GM20431 (cell line): ENCODE measurements around the gene PLEKHM1.
"Not testable (repeated sequence)": the region's sequence is repeated elsewhere in the genome, so short reads cannot be mapped to it uniquely, and the experiment has no call there.

ENCODE experiments used
- in situ Hi-C: fragments of 300-500 bp; cut with MseI, MboI; formaldehyde crosslinking; loops from one replicate; pipeline ENCODE4 v1.15.0; 2020; ENCODE audit warnings: low sequenced_read_pairs; ENCODE audit not compliant: unreplicated experiment

The PLEKHM1 gene

DNA sequence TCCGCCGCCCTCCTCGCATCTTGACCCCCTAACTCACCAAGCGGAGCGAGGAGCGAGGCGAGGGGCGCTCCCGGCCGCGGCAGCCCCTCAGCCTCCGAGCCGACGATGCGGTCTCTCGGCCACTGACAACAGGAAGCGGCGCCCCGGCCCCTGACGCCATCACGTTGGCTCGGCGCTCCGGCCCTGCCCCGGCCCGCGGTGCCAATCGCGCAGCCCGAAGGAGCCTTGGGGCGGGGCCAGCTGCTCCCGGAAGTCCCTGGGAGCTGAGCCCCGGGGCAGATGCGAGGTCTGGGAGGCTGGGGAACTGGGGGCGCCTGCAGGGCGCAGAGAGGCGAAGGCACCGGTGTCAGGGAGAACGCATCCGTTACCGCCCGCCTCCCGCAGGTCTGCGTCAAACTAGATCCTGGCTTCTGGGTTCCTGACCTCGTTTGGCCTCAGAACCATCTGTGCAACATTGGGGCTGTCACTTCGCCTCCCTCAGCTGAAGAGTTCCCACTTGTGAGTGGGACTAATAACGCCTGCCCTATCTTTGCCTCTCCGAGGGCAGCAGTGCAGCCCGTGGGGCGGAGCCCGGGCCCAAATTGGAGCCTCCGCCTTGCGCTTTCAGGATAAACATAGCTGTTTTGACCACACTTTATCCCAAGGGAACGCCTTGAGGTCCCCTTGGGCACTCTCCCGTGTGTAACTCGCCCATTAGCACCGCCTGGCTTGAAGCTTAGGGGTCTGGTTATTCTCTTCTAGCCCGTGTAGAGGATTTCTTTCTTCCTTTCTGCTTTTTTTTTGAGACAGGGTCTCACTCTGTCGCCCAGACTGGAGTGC is at the start of gene PLEKHM1:
PLEKHM1 (minus strand) TSS at position 107 of the 819 bp plus-strand sequence. CDS start 8,237 bp downstream, outside the sequence.
- in situ Hi-C loops: not testable (repeated sequence)

DNA sequence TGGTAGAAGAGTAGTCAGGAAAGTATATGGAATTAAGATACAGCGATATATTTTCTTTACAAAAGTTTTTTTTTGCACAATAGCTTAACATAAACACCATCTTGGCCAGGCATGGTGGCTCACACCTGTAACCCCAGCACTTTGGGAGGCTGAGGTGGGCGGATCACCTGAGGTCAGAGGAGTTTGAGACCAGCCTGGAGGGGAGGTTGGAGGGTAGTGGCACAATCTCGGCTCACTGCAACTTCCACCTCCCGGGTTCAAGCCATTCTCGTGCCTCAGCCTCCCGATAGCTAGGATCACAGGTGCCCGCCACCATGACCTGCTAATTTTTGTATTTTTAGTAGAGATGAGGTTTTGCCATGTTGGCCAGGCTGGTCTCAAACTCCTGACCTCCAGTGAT is 47.6 kb upstream of the PLEKHM1 start:
- in situ Hi-C loops: not testable (repeated sequence)

DNA sequence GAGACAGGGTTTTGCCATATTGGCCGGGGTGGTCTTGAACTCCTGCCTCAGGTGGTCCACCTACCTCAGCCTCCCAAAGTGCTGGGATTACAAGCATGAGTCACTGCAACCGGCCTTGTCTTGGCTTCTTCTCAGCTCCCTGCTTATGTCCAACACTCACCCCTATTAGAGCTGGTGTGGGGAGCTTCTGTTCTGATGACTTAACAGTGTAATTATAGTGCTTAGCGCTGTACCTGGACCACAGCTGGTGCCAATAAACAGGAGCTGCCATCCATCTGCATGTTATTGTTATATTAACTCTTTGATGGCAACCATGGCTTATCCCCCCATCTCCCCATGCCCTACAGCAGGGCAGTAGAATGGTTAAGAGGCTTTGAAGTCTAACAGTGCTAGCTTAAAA is 15.6 kb upstream of the PLEKHM1 start:
- in situ Hi-C loops: not testable (repeated sequence)

DNA sequence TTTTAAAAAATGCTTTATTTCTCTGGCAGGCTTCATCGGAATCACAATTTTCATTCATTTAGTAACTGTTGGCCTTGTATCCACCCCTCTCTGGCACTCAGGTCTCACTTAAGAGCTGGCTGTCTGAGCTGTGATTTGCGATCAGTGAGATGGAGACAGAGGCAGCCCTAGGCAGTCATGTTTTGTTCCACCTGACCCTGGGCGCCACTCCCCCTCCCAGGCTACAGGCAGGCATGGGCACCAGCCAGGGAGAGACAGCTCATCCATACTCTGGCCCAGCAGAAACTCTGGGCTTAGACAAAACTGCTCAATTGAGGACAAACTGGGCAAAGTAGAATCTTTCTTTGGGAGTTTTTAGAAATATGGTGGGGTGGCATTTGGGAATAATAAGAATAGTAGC is 14.7 kb upstream of the PLEKHM1 start:
- in situ Hi-C loops: not testable (repeated sequence)

DNA sequence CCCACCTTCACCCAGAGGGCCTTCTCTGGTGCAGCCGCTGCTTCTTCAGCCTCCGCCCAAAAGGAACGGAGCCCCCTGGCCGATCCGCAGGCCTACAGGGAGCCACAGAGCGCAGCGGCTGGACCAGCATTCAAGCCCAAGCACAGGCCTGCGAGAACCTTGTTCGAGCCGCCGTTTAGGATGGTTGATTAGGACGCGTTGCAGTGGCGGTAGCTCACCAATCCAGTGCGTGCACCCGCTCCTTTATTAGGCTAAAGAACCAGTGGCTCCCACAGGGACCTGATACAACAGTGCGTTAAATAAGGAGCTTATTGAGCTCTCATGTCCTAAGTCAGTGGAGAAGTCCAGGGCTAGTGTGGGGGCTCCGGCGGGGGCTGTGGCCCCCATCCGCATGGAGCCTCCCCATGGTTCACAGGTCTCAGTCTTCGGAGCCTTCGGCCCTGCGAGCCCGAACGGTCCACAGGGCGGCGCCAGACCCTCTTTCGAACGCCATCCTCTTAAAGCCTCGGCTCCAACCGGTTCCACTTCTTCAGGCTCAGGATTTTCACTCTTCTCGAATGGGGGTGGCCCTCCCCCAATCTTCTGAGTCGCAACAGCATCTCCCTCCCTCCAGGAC is 10.7 kb upstream of the PLEKHM1 start:
- in situ Hi-C loops: not testable (repeated sequence)

DNA sequence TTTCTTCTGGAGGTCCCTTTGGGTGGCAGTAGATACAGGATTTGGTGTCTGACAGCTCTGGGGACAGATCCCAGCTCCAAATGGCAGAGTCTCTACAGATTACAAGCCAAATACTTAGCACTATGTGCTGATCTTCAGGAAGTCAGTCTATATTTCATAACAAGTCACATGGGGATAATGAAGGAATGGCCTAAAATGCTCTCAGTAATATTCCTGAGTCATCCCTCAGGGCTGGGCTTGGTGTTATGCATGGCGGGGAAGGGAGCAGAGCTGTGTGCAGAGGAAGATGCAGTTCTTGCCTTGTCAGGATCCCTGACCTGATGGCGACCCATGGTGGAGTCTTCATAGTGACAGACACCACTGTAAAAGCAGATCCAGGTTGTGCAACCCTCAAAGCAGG is 10.0 kb upstream of the PLEKHM1 start:
- in situ Hi-C loops: not testable (repeated sequence)

DNA sequence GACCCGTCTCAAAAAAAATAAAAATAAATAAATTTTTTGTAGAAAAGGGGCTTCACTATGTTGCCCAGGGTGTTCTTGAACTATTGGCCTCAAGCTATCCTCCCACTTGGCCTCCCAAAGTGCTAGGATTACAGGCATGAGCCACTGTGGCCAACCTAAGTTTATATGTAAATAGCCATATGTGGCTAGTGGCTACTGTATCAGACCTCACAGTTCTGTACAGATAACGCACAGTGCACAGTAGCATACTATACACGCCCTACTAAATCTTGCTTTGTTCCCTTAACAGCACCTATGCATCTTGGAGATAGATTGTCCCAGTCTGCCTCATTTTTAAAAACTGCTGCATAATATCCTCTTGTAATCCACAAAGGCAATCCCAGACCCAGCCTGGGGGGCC is 8.7 kb upstream of the PLEKHM1 start:
- in situ Hi-C loops: not testable (repeated sequence)

DNA sequence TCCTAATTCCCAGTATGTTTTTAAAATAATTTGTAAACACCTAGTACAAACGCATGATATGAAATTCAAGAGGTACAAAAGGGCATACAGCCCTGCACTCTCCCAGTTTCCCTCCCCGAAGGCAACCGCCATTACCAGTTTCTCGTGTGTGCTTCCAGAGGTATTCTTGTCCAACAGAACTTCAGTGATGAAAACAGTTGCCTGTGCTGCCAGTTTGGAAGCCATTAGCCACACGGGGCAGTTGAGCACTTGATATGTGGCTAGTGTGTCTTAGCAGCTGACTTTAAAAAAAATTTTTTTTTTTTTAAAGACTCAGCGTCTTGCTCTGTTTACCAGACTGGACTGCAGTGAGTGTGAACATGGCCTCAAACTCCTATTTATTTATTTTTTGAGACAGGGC is 7.9 kb upstream of the PLEKHM1 start:
- in situ Hi-C loops: not testable (repeated sequence)

DNA sequence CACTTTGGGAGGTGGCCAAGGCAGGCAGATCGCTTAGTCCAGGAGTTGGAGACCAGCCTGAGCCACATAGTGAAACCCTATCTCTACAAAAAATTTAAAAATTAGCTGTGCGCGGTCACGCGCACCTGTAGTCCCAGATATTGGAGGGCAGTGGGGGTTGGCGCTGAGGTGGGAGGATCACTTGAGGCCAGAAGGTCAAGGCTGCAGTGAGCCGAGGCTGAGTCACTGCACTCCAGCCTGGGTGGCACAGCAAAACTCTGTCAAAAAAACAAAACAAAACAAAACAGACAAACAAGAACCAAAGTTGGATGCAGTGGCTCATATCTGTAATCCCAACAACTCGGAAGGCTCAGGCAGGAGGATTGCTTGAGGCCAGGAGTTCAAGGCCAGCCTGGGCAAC is 6.9 kb upstream of the PLEKHM1 start:
- in situ Hi-C loops: not testable (repeated sequence)

DNA sequence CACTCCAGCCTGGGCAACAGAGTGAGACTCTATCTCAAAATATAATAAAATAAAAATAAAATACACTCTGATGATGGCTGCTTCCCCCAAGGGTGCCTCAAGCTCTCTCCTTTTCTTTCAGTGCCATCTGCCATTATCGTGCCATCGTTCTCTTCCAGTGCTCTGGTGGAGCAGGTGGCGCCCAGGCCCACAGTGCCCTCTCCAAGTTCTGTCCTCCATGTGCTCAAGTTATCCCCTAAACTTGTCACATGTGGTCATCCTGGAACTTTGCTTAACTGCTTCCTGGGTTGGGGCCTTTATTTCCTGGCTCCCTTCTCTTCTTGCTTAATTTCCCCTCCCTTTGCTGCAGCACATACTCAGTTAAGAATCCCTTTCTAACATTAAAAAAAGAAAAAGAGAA is 6.0 kb upstream of the PLEKHM1 start:
- in situ Hi-C loops: not testable (repeated sequence)

DNA sequence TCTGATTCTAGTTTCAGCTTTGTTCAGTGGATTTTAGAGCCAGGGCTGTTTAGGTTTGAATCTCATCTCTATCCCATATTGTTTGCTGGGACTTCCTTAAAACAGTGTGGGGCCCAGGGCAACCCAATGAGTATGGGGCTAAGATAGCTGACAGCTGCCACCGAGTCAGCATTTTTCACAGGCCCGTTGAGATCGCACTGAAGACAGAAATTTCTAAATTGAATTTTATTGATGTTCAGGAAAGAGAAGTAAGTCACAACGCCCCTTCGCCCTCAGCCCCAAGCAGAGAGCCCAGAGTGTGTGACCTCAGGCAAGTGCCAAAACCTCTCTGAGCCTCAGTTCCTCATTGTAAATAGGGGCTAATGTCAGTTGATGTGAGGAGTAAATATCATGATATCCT is 4.0 kb upstream of the PLEKHM1 start:
- in situ Hi-C loops: not testable (repeated sequence)

DNA sequence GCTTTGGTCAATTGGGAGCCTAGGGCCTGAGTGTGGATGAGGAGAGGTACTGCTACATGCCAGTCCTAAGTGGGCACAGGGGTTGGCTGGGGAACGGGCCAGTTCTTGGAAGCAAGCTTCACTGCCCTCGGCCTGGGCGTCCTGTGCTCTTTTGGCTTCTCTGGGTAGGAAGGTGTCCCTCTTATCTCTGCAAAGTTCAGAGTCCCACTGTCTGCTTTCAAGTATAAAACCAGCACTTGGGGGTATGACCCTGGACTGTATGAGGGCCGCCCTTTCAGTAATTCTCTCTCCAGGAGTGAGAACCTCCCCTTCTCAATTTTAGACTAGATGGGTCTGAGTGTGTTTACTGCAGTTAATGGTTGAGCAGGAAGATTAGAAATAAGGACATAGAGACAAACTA is 1.6 kb upstream of the PLEKHM1 start:
- in situ Hi-C loops: not testable (repeated sequence)

DNA sequence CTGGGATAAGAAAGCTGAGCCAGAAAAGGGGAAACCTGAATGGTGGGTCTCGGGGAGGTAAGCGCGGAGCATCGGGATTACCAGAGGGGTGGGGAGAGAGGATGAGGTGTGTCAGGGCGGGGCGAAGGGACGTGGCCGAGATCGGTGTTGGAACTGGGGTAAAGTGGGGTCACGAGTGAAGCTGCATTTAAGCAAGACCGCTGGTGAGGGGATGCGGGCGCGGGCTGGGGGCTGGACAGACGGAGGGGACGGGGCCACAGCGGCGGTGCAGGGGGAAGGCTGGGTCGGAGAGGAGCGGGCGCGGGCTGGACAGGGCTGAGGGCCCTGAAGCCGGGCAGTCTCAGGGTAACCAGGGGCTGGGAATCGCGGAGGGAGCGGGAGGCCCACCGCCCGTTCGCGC is 323 bp downstream of the PLEKHM1 start:
- in situ Hi-C loops: not testable (repeated sequence)

DNA sequence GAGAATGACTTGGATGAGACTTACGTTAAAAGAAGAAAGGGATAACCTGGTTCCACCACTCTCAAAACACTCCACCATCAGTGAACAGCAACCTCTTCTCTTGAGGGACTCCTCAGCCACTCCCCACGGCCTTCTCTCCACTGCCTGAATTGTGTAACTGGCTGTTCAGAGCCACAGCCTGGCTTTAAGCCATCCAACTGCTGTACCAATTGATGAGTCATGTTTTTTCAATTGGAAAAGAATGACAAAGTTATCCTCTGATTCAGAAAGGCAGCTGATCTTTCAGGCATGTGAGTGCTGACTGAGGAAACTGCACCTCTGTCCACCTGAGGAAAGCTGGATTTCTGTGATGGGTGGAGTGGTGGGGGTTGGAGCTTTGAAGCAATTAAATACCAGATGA is 2.8 kb downstream of the PLEKHM1 start:
- in situ Hi-C loops: not testable (repeated sequence)

DNA sequence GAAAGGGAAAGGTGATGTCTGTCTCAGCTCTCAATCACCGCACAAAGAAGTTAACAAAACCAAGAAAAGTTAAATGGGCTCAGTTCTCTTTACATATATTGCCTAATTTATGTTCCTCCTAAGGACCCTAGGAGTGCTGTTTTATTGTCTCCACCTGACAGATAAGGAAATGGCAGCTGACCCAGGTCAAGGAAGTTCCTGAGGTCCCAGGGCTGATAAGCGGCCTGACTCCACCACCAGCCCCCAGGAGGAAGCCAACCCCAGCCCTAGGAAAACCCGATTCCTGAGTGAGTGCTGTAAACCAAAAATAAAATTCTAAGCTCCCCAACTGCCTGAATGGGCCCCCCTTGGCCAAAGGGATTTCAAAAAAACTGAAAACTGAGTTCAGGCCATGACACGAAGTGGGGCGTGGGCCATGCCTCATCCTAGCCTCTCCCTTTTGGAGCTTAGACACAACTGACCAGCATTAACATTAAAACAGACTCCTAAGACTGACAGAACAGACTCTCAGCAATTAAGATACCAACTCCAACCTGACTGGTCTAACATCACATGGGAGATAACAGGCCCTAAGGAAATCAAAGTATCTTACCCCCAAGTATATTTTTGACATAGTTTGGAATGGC is 6.8 kb downstream of the PLEKHM1 start:
- in situ Hi-C loops: not testable (repeated sequence)

DNA sequence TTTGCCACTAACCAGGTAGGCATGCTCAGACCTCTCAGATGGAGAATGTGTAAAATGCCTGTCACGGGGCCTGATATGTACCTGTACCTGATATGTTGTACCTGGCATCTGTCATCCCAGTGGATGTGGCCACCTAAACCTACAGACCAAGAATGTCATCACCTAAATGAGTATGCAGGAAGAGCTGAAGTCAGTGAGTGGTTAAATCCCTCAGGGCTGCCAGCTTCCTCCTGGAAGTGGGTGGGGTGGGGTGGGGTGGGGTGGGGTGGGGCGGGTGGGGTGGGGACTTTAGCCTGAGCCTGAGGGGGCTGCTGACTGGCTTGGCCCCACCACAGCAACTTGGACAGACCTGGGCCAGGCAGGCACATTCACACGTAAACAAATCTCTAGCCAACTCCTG is 7.3 kb downstream of the PLEKHM1 start:
- in situ Hi-C loops: not testable (repeated sequence)

DNA sequence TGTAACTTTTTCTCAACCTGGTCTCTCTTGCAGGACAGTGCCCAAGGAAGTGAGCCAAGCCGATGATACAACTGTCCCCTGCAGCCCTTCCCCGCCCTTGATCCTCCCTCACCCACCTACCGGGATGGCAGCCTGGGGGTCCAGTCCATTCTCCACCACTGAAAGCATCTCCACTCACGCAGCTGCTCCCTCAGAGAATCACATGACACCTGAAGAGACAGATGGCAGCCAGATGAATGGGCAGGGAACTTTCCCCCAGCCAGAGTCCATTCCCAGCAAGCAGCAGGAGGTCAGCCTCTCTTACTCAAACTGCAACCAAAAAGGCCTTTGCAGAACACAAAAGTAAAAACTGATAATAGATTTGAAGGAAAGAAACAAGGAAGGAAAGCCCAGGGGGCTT is 8.2 kb downstream of the PLEKHM1 start:
- in situ Hi-C loops: not testable (repeated sequence)

DNA sequence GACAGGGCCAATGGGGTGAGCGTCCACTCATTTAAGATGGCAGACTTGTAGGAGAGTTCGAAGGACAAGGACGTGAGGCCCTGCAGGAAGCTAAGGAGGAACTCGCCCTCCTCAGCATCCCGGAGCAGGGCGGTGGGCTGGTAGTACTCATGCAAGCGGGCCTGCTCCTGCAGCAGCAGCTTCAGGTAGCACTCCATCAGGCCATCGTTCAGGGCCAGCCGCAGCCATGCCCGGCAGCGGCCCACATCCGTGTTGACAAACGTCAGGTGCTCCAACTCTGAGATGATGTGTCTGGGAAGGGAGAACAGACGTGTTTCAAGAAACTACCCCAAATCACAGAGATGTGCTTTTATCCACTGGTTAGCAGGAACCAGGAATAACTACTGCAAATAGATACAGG is 15.1 kb downstream of the PLEKHM1 start:
- in situ Hi-C loops: not testable (repeated sequence)

DNA sequence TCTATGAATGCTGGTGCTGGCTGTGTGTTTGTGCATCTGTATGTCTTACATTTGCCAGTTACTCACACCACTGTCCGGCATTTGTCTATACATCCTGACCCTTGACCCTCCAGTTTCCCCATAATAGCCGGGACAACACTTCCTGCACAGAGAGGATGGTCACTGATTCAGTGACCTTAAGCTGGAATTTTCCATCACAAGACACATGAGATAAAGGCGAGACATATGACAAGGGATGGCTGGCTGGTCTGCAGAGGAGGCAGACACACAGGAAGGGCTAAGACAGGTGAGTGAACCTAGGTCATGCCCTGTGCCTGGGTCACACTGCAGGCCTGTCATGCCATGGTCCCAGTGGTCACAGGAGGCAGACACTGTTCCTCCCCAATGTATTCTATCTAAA is 18.3 kb downstream of the PLEKHM1 start:
- in situ Hi-C loops: not testable (repeated sequence)

DNA sequence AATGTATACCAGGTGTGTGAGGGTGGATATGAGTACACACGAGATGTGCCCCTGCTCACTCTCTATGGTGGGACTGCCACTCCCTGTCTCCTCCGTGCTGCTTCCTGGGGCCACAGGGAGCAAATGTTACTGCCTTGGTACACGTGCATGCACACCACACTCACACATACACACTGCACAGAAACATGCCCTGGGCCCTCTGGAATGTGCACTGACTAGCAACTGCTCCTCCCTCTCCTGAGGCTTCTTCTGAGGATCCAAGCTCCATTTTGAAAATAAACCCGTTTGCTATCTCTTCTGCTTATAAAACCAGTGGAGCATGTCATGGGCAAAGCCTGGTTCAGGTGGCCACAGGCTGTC is 21.3 kb downstream of the PLEKHM1 start:
- in situ Hi-C loops: not testable (repeated sequence)
